ENCODE measurements around the gene PLAAT3.

Gene PLAAT3

GRCh38 chr11:63537293-63538101 is 76.7 kb downstream of the PLAAT3 start:
- no peaks in the 10 kb centered on the region for H3K79me2 ChIP-seq (ENCODE audit: insufficient read depth, low read length)
- H4K20me1 ChIP-seq (ENCODE audit: insufficient read depth, low read length): no peaks in the 10 kb centered on the region
- peak overlapping the region; percentile 46 for H3K4me2 ChIP-seq (ENCODE audit: low read length)
- H3K27ac ChIP-seq (ENCODE audit: low read depth, low read length, poor library complexity, severe bottlenecking): no peak overlapping the region
- H3K9me2 ChIP-seq (ENCODE audit: low read depth, low read length): no peaks in the 10 kb centered on the region
- no peaks in the 10 kb centered on the region for H3K9me3 ChIP-seq (ENCODE audit: low read length)
- no peak overlapping the region for H3K9ac ChIP-seq (ENCODE audit: low read length)
- no peak overlapping the region for H3K4me3 ChIP-seq (ENCODE audit: low read depth, low read length, poor library complexity, severe bottlenecking)
- TF ChIP-seq EZH2 (IDR thresholded peaks at IDR 0.05; ENCODE audit: borderline replicate concordance, low read length): no peak
- H3F3A ChIP-seq (ENCODE audit: insufficient read depth, low read length): no peaks in the 10 kb centered on the region
- no peak overlapping the region for H2AFZ ChIP-seq (ENCODE audit: low read length)
- no peaks in the 10 kb centered on the region for H3K27me3 ChIP-seq (ENCODE audit: insufficient read depth, low read length)
- H3K36me3 ChIP-seq (ENCODE audit: insufficient read depth, low read length): no peaks in the 10 kb centered on the region
- H3K4me1 ChIP-seq (ENCODE audit: insufficient read depth, low read length, severe bottlenecking): peaks cover 11% of the 10 kb centered on the region

- Histone ChIP-seq H4K20me1 (ENCODE audit: insufficient read depth, low read length) (no peaks in the 10 kb centered on the region), H3K4me1 (ENCODE audit: insufficient read depth, low read length, severe bottlenecking) (peaks cover 11% of the 10 kb centered on the region), H3K9ac (ENCODE audit: low read length) (no peak within 1 kb of the TSS; the same call in 1 of the 2 replicates), H3K36me3 (ENCODE audit: insufficient read depth, low read length) (no peaks in the 10 kb centered on the region), H3K4me2 (ENCODE audit: low read length) (peak within 1 kb of the TSS; percentile 46), H3K9me2 (ENCODE audit: low read depth, low read length) (no peaks in the 10 kb centered on the region), H3K79me2 (ENCODE audit: insufficient read depth, low read length) (no peaks in the 10 kb centered on the region), H2AFZ (ENCODE audit: low read length) (peak within 1 kb of the TSS; percentile 23), H3K9me3 (ENCODE audit: low read length) (no peaks in the 10 kb centered on the region), H3K27me3 (ENCODE audit: insufficient read depth, low read length) (no peaks in the 10 kb centered on the region), H3K27ac (ENCODE audit: low read depth, low read length, poor library complexity, severe bottlenecking) (no peak within 1 kb of the TSS), H3F3A (ENCODE audit: insufficient read depth, low read length) (no peaks in the 10 kb centered on the region), H3K4me3 (ENCODE audit: low read depth, low read length, poor library complexity, severe bottlenecking) (peak within 1 kb of the TSS; percentile 21)
- TF ChIP-seq EZH2 (IDR thresholded peaks at IDR 0.05; ENCODE audit: borderline replicate concordance, low read length): no peak
- TF ChIP-seq CTCF (IDR thresholded peaks at IDR 0.05; ENCODE audit: low read length): no peak
These were observed 77.5 kb downstream of the PLAAT3 start, which contains the start of gene PLAAT4 for GRCh38 chr11:63536669-63537292. Gene PLAAT4 (plus strand): TSS chr11:63536808. CDS start chr11:63536869, 61 bp downstream.

- Histone ChIP-seq H3K4me2 (ENCODE audit: low read length) (no peak overlapping the region), H3F3A (ENCODE audit: insufficient read depth, low read length) (no peaks in the 10 kb centered on the region), H3K27me3 (ENCODE audit: insufficient read depth, low read length) (no peaks in the 10 kb centered on the region), H3K79me2 (ENCODE audit: insufficient read depth, low read length) (no peaks in the 10 kb centered on the region), H3K4me1 (ENCODE audit: insufficient read depth, low read length, severe bottlenecking) (peaks cover 11% of the 10 kb centered on the region), H4K20me1 (ENCODE audit: insufficient read depth, low read length) (no peaks in the 10 kb centered on the region), H3K36me3 (ENCODE audit: insufficient read depth, low read length) (no peaks in the 10 kb centered on the region), H3K9me2 (ENCODE audit: low read depth, low read length) (no peaks in the 10 kb centered on the region), H3K27ac (ENCODE audit: low read depth, low read length, poor library complexity, severe bottlenecking) (no peak overlapping the region), H3K9me3 (ENCODE audit: low read length) (no peaks in the 10 kb centered on the region), H3K9ac (ENCODE audit: low read length) (no peak overlapping the region), H3K4me3 (ENCODE audit: low read depth, low read length, poor library complexity, severe bottlenecking) (no peak overlapping the region), H2AFZ (ENCODE audit: low read length) (no peak overlapping the region)
- TF ChIP-seq EZH2 (IDR thresholded peaks at IDR 0.05; ENCODE audit: borderline replicate concordance, low read length) (no peak), CTCF (IDR thresholded peaks at IDR 0.05; ENCODE audit: low read length) (no peak)
These were observed 78.5 kb downstream of the PLAAT3 start for GRCh38 chr11:63535734-63536133.
